ENCODE results near the gene KCNIP3. TPM values are rescaled to one million over a fixed set of nuclear protein-coding genes. Genes with fewer than 3 reads are reported as not detected.

Gene KCNIP3
- total RNA-seq, 1 experiment from 2014 or later = not detected

GRCh38 chr2:95361216-95361980, 64.3 kb downstream of the KCNIP3 start:
- POLR2A ChIA-PET = no interaction called here
- Mint-ChIP-seq H3K9me3 (ENCODE audit: unreplicated experiment) (no peaks in the 10 kb centered on the region), H3K27ac (ENCODE audit: unreplicated experiment) (no peak overlapping the region), H3K27me3 (ENCODE audit: insufficient read depth, unreplicated experiment) (peaks cover 17% of the 10 kb centered on the region), H3K4me3 (ENCODE audit: unreplicated experiment) (no peak overlapping the region), H3K4me1 (ENCODE audit: low read depth, unreplicated experiment) (no peaks in the 10 kb centered on the region), H3K36me3 (ENCODE audit: insufficient read depth, unreplicated experiment) (no peaks in the 10 kb centered on the region)
- CTCF ChIA-PET = no interaction called here
- Histone ChIP-seq H3K9me3 (no peaks in the 10 kb centered on the region), H3K27me3 (replicated peaks; ENCODE audit: control insufficient read depth, insufficient read depth, low read length) (no peaks in the 10 kb centered on the region), H3K4me1 (no peaks in the 10 kb centered on the region), H3K36me3 (ENCODE audit: control insufficient read depth, insufficient read depth, low read length) (no peaks in the 10 kb centered on the region), H3K4me3 (ENCODE audit: low read depth, low read length) (no peak overlapping the region)
- no peak for DNase-seq
- intact Hi-C loops (cut with micrococcal nuclease; ENCODE audit: unreplicated experiment) = no loop called here
- no TSS peak for BruUV-seq (replicated peaks)
- TF ChIP-seq CTCF (IDR thresholded peaks at IDR 0.05; ENCODE audit: insufficient read depth in 1 of 2, low read depth in 1 of 2, low read length in 1 of 2, severe bottlenecking in 1 of 2, unreplicated experiment in 1 of 2) = no peak

- H3K4me1 Mint-ChIP-seq (ENCODE audit: low read depth, unreplicated experiment) = no peaks in the 10 kb centered on the region
- H3K27ac Mint-ChIP-seq (ENCODE audit: unreplicated experiment) = no peak overlapping the region
- H3K36me3 Mint-ChIP-seq (ENCODE audit: insufficient read depth, unreplicated experiment) = no peaks in the 10 kb centered on the region
- TF ChIP-seq CTCF (IDR thresholded peaks at IDR 0.05; ENCODE audit: insufficient read depth in 1 of 2, low read depth in 1 of 2, low read length in 1 of 2, severe bottlenecking in 1 of 2, unreplicated experiment in 1 of 2) = no peak
- Histone ChIP-seq H3K27me3 (replicated peaks; ENCODE audit: control insufficient read depth, insufficient read depth, low read length) (no peaks in the 10 kb centered on the region), H3K4me1 (no peaks in the 10 kb centered on the region), H3K9me3 (no peaks in the 10 kb centered on the region), H3K36me3 (ENCODE audit: control insufficient read depth, insufficient read depth, low read length) (no peaks in the 10 kb centered on the region), H3K4me3 (ENCODE audit: low read depth, low read length) (no peak overlapping the region)
- peaks cover 17% of the 10 kb centered on the region for H3K27me3 Mint-ChIP-seq (ENCODE audit: insufficient read depth, unreplicated experiment)
- H3K4me3 Mint-ChIP-seq (ENCODE audit: unreplicated experiment) = no peak overlapping the region
- BruUV-seq (replicated peaks) = no TSS peak
- ChIA-PET POLR2A (no interaction called here), CTCF (no interaction called here)
- H3K9me3 Mint-ChIP-seq (ENCODE audit: unreplicated experiment) = no peaks in the 10 kb centered on the region
- intact Hi-C loops (cut with micrococcal nuclease; ENCODE audit: unreplicated experiment) = no loop called here
- no peak for DNase-seq
Observed at GRCh38 chr2:95362486-95362885, 65.3 kb downstream of the KCNIP3 start.

- no peaks in the 10 kb centered on the region for H3K36me3 Mint-ChIP-seq (ENCODE audit: insufficient read depth, unreplicated experiment)
- Histone ChIP-seq H3K4me1 (no peaks in the 10 kb centered on the region), H3K4me3 (ENCODE audit: low read depth, low read length) (no peak overlapping the region), H3K9me3 (no peaks in the 10 kb centered on the region), H3K36me3 (ENCODE audit: control insufficient read depth, insufficient read depth, low read length) (no peaks in the 10 kb centered on the region), H3K27me3 (replicated peaks; ENCODE audit: control insufficient read depth, insufficient read depth, low read length) (no peaks in the 10 kb centered on the region)
- H3K9me3 Mint-ChIP-seq (ENCODE audit: unreplicated experiment) = no peaks in the 10 kb centered on the region
- CTCF ChIA-PET = no interaction called here
- H3K27ac Mint-ChIP-seq (ENCODE audit: unreplicated experiment) = no peak overlapping the region
- H3K4me1 Mint-ChIP-seq (ENCODE audit: low read depth, unreplicated experiment) = no peaks in the 10 kb centered on the region
- intact Hi-C loops (cut with micrococcal nuclease; ENCODE audit: unreplicated experiment) = no loop called here
- POLR2A ChIA-PET = no interaction called here
- DNase-seq = no peak
- peaks cover 20% of the 10 kb centered on the region for H3K27me3 Mint-ChIP-seq (ENCODE audit: insufficient read depth, unreplicated experiment)
- TF ChIP-seq CTCF (IDR thresholded peaks at IDR 0.05; ENCODE audit: insufficient read depth in 1 of 2, low read depth in 1 of 2, low read length in 1 of 2, severe bottlenecking in 1 of 2, unreplicated experiment in 1 of 2) = no peak
- no TSS peak for BruUV-seq (replicated peaks)
- H3K4me3 Mint-ChIP-seq (ENCODE audit: unreplicated experiment) = no peak overlapping the region
Observed at GRCh38 chr2:95366514-95366913, 69.4 kb downstream of the KCNIP3 start.

Measured in Caco-2 (cell line).